ENCODE results near the gene ZSCAN26.

ZSCAN26 gene

DNA sequence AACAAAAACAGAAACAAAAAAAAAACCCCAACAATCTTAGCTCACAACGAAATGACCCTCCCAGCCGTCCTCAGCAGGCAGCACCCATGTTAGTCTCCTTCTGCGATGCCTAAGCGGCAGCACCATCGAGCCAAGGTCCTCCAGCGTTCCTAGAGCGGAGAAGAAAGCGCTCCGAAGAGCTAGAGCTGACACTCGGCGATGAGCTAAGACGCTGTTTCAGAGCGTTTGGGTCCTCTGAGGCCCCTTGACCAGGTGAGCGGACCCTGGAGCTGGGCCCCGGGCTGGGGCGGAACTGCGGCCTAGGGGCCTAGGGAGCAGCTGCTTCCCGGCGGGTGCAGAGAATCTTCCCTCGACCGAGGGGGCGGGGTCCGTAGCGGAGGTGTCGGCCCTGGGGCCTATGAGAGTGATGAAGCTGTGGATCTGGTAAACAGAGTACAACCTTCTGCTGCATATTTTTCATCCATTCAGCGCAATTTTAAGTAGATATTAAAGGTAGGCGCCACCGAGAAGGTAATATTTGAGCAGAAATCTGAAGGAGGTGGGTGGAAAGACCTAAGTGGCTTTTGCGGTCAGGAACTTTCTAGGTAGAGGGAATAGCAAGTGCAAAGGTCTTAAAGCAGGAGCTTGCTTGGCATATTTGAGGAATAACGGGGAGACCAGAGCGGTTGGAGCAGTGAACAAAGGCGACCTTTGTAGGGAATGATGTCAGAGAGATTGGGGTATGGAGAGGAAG is at the start of gene ZSCAN26:
ZSCAN26 (plus strand) TSS at position 182 of the 733 bp plus-strand sequence. CDS start 4,777 bp downstream, outside the sequence.
- peak; percentile 77 to 87 for DNase-seq

DNA sequence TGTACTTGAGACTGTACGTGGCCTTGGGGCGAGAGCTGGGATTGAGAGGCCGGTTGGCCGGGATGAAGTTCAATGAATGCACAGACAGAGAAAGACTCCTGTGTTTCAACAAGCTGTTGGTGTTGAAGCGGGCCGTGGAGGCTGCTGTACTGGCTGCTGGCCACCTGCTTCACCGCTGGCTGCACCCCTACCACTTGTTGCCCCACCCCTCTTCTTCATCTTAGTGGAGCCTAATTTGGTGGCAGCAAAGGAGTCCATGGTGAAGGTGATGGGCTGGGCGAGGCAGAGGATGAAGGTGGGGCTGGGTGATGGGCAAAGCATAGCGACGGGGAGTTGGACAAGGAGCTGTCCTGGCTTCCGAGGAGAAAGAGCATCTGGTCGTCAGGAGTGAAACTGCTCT is 49.1 kb upstream of the ZSCAN26 start:
- no peak for DNase-seq

DNA sequence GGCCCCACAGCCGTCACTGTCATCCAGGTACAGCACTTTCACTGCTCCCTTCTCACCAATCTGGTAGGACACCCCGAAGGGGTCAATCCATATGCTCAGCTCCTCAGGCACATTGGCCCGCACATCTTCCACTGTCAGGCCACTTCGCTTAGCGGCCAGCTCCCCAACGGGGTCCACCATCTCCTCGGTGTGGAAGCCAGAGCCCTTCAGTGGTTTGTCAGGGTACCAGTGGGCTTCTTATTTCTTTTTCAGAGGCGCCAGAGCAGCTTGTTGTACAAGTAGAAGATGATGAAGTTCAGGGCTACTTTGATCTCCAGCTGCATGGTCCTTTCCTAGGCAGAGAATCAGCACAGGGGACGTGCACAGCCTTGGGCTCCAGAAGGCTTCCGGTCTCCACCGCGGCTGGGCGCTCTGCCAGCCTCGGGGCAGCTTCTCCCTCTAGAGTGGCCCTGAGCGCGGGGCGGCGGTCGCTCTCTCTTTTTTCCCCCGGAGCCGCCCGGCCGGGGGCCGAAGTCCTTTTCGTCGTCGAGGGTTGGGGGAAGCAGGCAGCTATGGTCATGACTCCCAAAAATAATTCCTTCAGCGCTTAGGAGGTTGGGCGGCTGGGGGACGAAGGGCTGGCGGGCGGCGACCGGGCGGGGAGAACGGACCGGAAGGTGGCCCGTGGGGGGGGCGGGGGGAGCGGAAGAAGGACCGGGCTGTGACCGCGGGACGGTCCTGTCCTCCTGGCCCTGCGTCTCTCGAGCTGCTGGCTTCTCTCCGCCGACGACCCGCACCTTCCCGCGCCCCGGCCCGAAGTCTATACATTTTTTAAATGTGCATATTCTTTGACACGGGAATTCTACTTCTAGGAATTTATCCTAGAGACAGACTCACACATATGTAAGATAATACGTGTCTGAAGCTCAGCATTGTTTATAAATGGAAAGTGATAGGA is 48.4 kb upstream of the ZSCAN26 start:
- DNase-seq: peak; percentile 66 to 83

GRCh38 chr6:28220257-28221133 is 46.4 kb upstream of the ZSCAN26 start:
- no peak for DNase-seq

GRCh38 chr6:28224131-28225055 is 42.5 kb upstream of the ZSCAN26 start:
- DNase-seq: no peak

DNA sequence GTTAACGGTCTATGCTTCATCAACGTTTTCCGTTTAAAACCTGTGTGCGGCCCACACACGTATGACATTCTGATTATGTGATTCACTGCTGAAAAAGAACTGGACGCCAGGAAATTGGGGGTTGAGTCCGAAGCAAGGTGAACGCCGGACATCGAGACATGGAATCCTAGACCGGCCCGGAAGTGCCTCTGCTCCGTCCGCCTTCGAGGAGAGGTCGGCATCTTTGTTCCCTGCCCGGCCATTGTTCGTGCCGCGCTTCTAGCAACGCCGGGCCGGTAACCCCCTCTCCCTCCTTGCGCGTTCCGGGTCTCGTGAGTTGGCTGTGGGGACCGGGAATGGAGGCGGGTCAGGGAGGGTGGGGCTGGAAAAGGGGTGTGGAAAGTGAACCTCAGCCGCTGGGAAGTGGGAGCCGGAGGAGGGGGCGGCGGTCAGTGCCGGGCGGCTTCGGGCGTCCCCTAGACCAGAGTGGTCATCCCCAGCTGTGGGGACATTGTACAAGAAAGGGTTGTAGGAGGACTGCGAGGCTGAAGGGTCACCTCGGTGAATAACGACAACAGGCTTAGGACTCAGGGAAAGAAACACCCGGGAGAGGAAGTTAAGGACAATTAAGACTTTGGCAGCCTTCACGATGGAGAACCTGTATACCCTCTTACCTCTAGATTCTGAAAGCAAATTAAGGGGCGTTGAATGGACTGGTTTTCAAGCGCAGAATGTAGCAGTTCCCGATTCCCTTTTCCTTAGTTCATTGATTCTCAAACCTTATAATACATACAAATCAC is 41.7 kb upstream of the ZSCAN26 start, which contains the start of gene ZSCAN9:
ZSCAN9 (plus strand) TSS at position 220 of the 779 bp plus-strand sequence. CDS start 1,810 bp downstream, outside the sequence.
- DNase-seq: peak; percentile 78 to 85

DNA sequence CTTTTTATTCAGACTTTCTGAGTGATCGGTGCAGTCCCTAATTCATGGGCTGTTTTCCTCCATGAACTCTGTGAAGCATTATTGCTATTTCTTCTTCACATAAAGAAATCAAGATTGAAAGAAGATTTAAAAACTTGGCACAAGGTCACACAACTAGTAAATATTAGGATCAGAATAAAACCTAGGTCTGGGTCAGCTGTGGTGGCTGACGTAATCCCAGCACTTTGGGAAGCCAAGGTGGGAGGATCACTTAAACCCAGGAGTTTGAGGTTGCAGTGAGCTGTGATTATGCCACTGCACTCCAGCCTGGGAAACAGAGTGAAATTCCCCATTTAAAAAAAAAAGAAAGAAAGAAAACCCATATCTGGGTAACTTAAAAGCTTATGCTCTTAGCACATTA is 40.5 kb upstream of the ZSCAN26 start:
- no peak for DNase-seq

- DNase-seq: no peak
Measured at GRCh38 chr6:28232785-28233184, 34.2 kb upstream of the ZSCAN26 start.

- no peak for DNase-seq
Measured at GRCh38 chr6:28235912-28236452, 31.0 kb upstream of the ZSCAN26 start.

DNA sequence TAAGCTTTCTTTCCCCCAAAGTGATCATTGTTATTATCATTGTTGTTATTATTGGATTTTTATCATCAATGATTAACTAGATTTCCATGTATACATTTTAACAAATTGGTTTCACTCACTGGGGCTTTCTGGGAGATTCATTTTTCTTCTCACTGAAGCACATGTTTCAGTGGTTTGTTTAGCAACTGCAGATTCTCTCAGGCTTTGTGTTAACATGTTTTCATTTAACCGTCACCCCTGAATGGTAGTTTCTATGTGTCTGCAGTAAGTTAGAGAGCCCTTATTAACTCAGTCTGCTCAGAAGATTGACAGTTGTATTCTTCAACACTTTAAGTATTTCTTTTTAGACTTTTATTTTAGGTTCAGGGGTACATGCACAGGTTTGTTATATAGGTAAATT is 27.3 kb upstream of the ZSCAN26 start:
- DNase-seq: no peak

DNA sequence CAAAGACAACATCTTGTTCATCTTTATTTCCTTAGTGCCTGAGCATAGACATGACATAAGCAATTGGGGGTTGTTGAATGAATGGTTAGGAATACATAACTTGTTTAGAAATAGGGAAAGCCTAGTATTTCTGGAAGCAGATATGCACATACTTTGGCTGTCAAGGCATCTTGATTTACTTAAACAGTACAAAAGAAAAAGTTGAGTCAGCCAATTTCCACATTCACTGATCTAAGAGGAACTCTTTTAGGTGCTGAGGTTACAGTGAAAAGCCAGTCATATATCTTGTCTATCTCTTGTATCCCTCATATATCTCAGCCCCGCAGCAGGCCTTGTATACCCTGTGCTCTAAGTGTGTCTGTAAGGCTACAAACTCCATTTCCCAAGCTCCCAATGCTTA is 26.5 kb upstream of the ZSCAN26 start:
- DNase-seq: no peak

DNA sequence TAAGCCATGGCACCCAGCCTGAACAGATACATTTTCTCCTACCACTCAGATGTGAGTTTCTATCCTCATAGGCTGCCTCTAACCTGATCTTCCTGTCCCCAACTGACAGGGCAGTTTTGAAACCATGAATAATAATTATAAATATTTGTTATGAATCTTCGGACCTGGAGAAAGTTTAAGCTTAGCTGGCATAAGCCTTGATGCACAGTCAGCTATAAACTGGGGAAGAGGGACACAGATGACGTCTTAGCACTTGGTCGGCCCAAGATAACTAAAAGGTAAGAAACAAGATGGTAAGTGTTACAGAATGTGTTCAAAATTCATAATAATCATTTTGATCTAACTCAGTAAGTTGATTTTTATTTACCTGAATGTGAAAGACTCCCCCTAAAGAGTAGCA is 23.0 kb upstream of the ZSCAN26 start:
- DNase-seq: no peak

- DNase-seq: no peak
Measured at GRCh38 chr6:28245206-28245941, 21.6 kb upstream of the ZSCAN26 start.

GRCh38 chr6:28248916-28249315 is 18.0 kb upstream of the ZSCAN26 start:
- no peak for DNase-seq

DNA sequence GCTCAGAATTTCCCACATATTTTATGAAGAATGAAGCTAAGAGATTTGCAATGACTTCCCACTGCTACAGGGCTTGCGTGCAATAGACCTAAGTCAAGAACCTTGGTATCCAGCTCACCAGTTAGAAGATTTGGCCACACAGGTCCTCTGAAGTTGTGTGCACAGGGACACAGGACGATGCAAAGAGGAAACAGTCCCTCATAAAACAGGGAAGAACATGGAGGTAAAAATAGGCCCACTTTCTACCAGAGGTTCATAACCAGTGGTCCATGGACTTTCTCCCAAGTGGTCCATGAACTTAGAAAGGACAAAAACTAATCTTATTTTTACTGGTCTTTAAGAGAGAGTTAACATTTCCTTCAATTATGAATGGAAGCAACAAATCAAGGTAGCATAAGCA is 16.2 kb upstream of the ZSCAN26 start:
- DNase-seq: no peak

DNA sequence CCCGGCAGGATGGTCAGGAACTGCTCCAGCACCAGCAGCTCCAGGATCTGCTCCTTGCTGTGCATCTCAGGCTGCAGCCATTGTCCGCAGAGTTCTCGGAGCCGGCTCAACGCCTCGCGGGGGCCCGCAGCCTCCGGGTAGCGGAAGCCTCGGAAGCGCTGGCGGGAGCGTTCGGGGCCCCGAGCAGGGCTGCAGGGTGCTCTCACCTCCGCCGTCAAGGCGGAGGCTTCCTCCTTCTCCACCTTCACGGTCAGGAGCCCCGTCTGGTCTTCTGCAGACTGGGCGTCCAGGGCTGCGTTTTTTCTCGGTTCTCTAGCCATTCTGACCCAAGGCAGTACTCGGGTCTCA is 15.3 kb upstream of the ZSCAN26 start:
- DNase-seq: peak in 1 of 2 experiments; percentile 7

GRCh38 chr6:28252009-28252975 is 14.7 kb upstream of the ZSCAN26 start, which contains the start of gene ZKSCAN4:
ZKSCAN4 (minus strand) TSS chr6:28252269; CDS start chr6:28251980, 289 bp downstream.
- peak; percentile 87 to 91 for DNase-seq

- DNase-seq: no peak
Measured at GRCh38 chr6:28254121-28254519, 12.8 kb upstream of the ZSCAN26 start.
